Uterus (tissue), 4 donors: Measurements from ENCODE around the gene CAPZB. TPM values are rescaled to one million over a fixed set of nuclear protein-coding genes. Genes with fewer than 3 reads are reported as not detected.
A peak's percentile ranks its signal among the peaks of the same experiment; 100 is the strongest.

Experiments
- DNase-seq, 2 donors: peaks; one replicate each; pipeline ENCODE4 v3.0.0-alpha.2; 2019 to 2020
- H3K27ac ChIP-seq, 2 donors: fragments of 200-600 bp; sonication (generic); 1 replicate in 1 of 2; 2 replicates in 1 of 2; pipeline ENCODE4 v1.5.1; 2016 to 2018
- H3K27me3 ChIP-seq, 2 donors: fragments of 200-600 bp; sonication (generic); one replicate each; pipeline ENCODE4 v1.5.1; 2018 to 2019; ENCODE audit warnings: control low read depth in 1 of 2
- H3K36me3 ChIP-seq, 2 donors: fragments of 200-600 bp; sonication (generic); one replicate each; pipeline ENCODE4 v1.5.1; 2019; ENCODE audit warnings: control low read depth in 1 of 2
- H3K4me1 ChIP-seq, 2 donors: fragments of 200-600 bp; sonication (generic); one replicate each; pipeline ENCODE4 v1.5.1; 2018 to 2019; ENCODE audit warnings: control low read depth in 1 of 2
- H3K4me3 ChIP-seq, 2 donors: fragments of 200-600 bp; sonication (generic); 1 replicate in 1 of 2; 2 replicates in 1 of 2; pipeline ENCODE4 v1.5.1; 2018 to 2019; ENCODE audit warnings: mild to moderate bottlenecking in 1 of 2
- H3K9me3 ChIP-seq, 2 donors: fragments of 200-600 bp; sonication (generic); one replicate each; pipeline ENCODE4 v1.5.1; 2019; ENCODE audit warnings: control low read depth in 1 of 2
- CTCF ChIP-seq, 4 experiments: fragments of 200-600 bp in 2 of 4; fragments of 450-650 bp in 2 of 4; sonication (generic) in 2 of 4; IDR thresholded peaks; one replicate each; pipeline ENCODE4 v1.5.1; 2016 to 2019; ENCODE audit warnings: antibody characterized with exemption in 4 of 4, mild to moderate bottlenecking in 2 of 4, moderate library complexity in 1 of 4
- POLR2A ChIP-seq, 2 donors: fragments of 450-650 bp; IDR thresholded peaks; one replicate each; pipeline ENCODE4 v1.6.1; 2016; ENCODE audit warnings: antibody characterized with exemption in 2 of 2, mild to moderate bottlenecking in 1 of 2, moderate library complexity in 1 of 2
- intact Hi-C: fragments of 100-400 bp; cut with DNase I; formaldehyde crosslinking; loops from one replicate; pipeline ENCODE4 v1.15.1; 2023; ENCODE audit warnings: low total_unique reads
- total RNA-seq, 4 donors: library from RNA; depleted of rRNA in 3 of 4; stranded (reverse); fragments of >200 nt in 3 of 4; gene quantifications; one replicate each; pipeline versions ENCODE4 v1.1.0 to v1.2.4, GENCODE V29; 2014 to 2023
- donor health status: DM: yes; HTN: yes; CAD: no.

CAPZB gene
- total RNA-seq, 4 donors from 2014 or later = 94.4 to 281 (median 141) TPM

DNA sequence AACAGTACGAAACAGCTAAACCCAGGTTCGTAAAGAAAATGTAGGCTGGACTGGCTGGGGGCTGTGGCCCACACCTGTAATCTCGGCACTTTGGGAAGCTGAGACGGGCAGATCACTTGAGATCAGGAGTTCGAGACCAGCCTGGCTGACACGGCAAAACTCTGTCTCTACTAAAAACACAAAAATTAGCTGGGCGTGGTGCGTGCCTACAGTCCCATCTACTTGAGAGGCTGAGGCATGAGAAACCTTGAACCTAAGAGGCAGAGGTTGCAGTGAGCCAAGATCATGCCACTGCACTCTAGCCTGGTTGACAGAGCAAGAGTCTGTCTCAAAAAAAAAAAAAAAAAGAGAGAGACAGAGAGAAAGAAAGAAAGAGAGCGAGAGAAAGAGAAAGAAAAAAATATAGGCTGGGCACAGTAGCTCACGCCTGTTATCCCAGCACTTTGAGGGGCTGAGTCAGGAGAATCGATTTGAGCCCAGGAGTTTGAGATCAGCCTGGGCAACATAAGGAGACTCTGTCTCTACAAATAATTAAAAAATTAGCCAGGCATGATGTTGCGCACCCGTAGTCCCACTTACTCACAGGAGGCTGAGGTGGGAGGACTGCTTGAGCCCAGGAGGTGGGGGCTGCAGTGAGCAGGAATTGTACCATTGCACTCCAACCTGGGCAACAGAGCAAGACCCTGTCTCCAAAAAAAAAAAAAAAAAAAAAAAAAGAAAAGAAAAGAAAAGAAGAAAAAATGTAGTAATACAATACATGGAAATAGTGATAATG lies 35.7 kb downstream of the CAPZB start:
- no peaks in the 10 kb centered on the region for H3K27me3 ChIP-seq

DNA sequence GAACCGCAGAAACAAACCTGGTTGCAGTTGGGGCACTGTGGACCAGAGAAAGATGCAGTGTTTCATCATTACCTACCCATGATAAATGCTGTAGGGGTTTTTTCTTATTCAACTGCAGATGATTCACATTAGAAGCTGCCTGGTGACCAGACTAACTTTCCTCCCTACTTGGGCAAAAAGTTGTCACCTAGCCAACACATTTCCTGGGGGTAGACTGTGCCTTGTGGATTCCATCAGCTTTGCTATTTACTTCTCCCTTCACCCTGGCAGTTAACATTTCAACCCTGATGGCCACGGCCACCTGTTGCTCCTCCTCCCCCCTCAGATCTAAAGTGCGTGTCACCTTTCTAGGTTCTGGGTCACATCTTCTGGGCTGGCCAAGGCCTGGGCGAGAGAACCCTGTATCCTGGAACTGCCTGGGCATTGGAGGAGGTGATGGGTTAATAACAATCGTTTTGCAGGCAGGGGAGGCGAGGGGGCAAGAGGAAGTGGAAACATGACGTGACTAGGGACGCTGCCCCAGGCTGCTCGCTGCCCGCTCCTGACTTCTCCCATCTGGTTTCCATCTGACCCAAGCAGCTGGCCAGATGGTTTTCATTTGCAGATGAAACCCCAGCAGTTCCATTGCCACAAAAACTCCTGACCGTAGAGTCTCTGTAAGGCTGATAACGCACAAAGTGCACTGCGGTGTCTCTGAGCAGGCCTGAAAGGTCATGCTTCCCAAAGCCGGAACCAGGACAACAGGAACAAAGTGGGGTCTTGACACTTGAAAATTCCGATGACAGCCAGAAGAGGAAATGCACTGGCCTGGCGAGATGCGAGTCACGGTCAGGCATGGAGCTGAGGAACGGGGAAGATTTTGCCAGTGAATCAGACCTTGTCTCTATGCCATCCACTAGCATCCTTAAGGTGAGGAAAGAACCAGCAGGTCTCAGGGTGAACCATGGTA lies 36.6 kb downstream of the CAPZB start:
- TF ChIP-seq CTCF (IDR thresholded peaks at IDR 0.05) (no peak), POLR2A (IDR thresholded peaks at IDR 0.05) (no peak)
- no peaks in the 10 kb centered on the region for H3K27me3 ChIP-seq
- no peak overlapping the region for H3K4me3 ChIP-seq
- DNase-seq = peak; percentile 65 to 78
- intact Hi-C loops = no loop called here
- peaks cover 39 to 42% of the 10 kb centered on the region in 2 donors for H3K4me1 ChIP-seq
- no peaks in the 10 kb centered on the region for H3K9me3 ChIP-seq
- peak overlapping the region; percentile 86 to 92 for H3K27ac ChIP-seq
- H3K36me3 ChIP-seq = no peaks in the 10 kb centered on the region

More for the DNA sequence above, 35.7 kb downstream of the CAPZB start:
- Histone ChIP-seq H3K36me3 (no peaks in the 10 kb centered on the region), H3K9me3 (no peaks in the 10 kb centered on the region), H3K27ac (peak overlapping the region; percentile 86 to 92), H3K4me1 (peaks cover 46 to 48% of the 10 kb centered on the region in 2 donors), H3K4me3 (no peak overlapping the region)
- TF ChIP-seq POLR2A (IDR thresholded peaks at IDR 0.05) (no peak), CTCF (IDR thresholded peaks at IDR 0.05) (no peak)
- intact Hi-C loops = no loop called here
- no peak for DNase-seq

DNA sequence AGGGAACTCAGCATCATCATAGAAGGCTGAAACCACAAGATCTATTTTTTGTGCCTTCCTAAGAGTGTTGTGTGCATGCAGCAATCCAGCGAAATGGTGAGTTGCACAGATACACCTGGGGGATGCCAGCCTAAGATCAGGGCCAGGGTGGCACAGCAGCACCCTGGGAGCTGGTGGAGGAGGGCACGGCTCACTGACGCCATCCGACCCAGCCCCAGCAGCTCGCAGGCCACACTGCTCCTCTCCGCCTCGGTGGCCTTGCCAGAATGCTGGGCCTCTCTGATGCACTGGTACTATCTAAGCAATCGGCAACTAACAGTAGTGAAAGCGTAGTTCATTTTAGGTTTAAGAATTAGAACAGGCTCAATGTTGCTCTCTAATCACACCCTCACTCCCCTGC lies 37.8 kb downstream of the CAPZB start:
- H3K4me3 ChIP-seq = no peak overlapping the region
- no peaks in the 10 kb centered on the region for H3K36me3 ChIP-seq
- intact Hi-C loops = no loop called here
- DNase-seq = no peak
- H3K4me1 ChIP-seq = peaks cover 42 to 44% of the 10 kb centered on the region in 2 donors
- TF ChIP-seq CTCF (IDR thresholded peaks at IDR 0.05) (no peak), POLR2A (IDR thresholded peaks at IDR 0.05) (no peak)
- no peaks in the 10 kb centered on the region for H3K9me3 ChIP-seq
- H3K27ac ChIP-seq = peak overlapping the region; percentile 86 to 92
- H3K27me3 ChIP-seq = no peaks in the 10 kb centered on the region

DNA sequence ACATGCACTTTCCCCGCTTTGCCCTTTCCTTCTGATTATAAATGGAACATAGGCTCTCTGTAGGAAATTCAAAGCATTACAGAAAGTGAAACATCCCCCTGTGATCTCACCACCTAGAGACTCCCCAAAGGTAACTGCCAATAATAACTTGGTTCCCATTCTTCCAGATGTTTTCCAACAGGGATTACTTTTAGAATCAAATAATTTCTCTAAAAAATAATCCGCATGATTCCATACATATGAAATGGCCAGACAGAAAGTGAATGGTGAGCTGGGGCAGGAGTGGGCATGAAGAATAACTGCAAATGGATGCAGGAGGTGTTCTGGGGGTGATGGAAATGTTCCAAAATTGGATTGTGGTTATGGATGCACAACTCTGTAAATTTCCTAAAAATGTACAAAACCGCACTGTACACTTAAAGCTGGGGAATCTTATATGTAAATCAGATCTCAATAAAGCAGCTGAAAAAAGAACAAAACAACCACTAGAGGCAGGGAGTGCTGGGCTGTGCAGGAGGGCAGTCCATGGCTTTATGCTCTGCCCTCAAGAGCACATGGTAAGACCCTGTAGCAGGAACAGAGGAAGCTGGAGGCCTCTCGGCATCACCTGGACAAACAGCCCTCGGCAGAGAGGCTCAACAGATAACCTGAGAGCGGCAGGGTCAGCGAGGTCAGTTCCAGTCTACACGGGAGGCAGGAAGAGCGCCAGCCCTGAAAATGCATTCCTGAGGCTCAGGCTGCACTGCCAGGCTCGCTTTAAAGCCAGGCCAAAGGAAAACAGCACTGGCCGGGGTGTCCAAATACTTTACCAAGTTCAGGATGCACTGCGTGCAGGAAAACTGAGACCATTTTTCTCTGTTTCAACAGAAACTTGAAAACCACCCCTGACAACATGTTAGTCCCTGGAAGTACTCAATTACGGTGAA lies 39.7 kb downstream of the CAPZB start:
- no peaks in the 10 kb centered on the region for H3K36me3 ChIP-seq
- no peak for DNase-seq
- no peaks in the 10 kb centered on the region for H3K27me3 ChIP-seq
- peak overlapping the region; percentile 74 to 92 for H3K27ac ChIP-seq
- peaks cover 26 to 48% of the 10 kb centered on the region in 2 donors for H3K4me1 ChIP-seq
- TF ChIP-seq CTCF (IDR thresholded peaks at IDR 0.05) (peak in 2 of 4 experiments; percentile 17 to 19), POLR2A (IDR thresholded peaks at IDR 0.05) (no peak)
- no peak overlapping the region for H3K4me3 ChIP-seq
- no peaks in the 10 kb centered on the region for H3K9me3 ChIP-seq
- intact Hi-C loops = no loop called here
